Esophagus squamous epithelium (tissue), 4 donors: ENCODE data around the gene C1orf21.

Experiments
- POLR2A ChIP-seq, 4 donors: fragments of 450-650 bp; IDR thresholded peaks; one replicate each; pipeline ENCODE4 v1.6.1; 2017; ENCODE audit warnings: antibody characterized with exemption in 4 of 4, mild to moderate bottlenecking in 4 of 4, moderate library complexity in 3 of 4
- TF ChIP-seq, protein P1 (sequence below), 6 experiments: fragments of 450-650 bp in 4 of 6; fragments of 200-600 bp in 2 of 6; sonication (generic) in 2 of 6; IDR thresholded peaks; one replicate each; pipeline ENCODE4 v1.5.1; 2016 to 2019; ENCODE audit warnings: antibody characterized with exemption in 6 of 6, mild to moderate bottlenecking in 4 of 6, moderate library complexity in 4 of 6

DNA sequence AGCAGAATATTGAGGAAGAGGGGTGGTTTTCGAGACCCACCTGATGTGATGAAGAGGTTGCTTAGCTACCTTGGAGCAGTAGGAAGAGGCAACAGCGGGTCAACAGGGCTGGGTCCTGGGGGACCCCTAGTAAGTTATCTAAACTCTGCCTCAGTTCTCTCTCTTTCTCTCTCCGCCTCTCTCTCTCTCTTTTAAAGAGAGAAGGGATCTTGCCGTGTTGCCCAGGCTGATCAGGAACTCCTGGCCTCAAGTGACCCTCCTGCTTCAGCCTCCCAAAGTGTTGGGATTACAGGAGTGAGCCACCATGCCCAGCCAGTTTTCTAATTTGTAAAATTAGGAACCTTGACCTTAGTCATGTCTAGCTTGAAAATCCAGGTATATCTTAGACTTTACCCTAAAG is 77.9 kb downstream of the C1orf21 start:
- TF ChIP-seq, protein P1, sequence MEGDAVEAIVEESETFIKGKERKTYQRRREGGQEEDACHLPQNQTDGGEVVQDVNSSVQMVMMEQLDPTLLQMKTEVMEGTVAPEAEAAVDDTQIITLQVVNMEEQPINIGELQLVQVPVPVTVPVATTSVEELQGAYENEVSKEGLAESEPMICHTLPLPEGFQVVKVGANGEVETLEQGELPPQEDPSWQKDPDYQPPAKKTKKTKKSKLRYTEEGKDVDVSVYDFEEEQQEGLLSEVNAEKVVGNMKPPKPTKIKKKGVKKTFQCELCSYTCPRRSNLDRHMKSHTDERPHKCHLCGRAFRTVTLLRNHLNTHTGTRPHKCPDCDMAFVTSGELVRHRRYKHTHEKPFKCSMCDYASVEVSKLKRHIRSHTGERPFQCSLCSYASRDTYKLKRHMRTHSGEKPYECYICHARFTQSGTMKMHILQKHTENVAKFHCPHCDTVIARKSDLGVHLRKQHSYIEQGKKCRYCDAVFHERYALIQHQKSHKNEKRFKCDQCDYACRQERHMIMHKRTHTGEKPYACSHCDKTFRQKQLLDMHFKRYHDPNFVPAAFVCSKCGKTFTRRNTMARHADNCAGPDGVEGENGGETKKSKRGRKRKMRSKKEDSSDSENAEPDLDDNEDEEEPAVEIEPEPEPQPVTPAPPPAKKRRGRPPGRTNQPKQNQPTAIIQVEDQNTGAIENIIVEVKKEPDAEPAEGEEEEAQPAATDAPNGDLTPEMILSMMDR (IDR thresholded peaks at IDR 0.05) = no peak
- TF ChIP-seq POLR2A (IDR thresholded peaks at IDR 0.05) = no peak
